A549 (cell line): Measurements from ENCODE around the gene PRKN.

Experiments
- CBX8 ChIP-seq: fragments of 200-600 bp; sonication (generic); IDR thresholded peaks from 2 replicates; pipeline ENCODE4 v1.6.1; 2016
- TF ChIP-seq, protein P1 (sequence below): fragments of >200 bp; sonication (Bioruptor Twin); formaldehyde crosslinking; IDR thresholded peaks from 3 replicates; pipeline ENCODE4 v1.5.1; 2016

DNA sequence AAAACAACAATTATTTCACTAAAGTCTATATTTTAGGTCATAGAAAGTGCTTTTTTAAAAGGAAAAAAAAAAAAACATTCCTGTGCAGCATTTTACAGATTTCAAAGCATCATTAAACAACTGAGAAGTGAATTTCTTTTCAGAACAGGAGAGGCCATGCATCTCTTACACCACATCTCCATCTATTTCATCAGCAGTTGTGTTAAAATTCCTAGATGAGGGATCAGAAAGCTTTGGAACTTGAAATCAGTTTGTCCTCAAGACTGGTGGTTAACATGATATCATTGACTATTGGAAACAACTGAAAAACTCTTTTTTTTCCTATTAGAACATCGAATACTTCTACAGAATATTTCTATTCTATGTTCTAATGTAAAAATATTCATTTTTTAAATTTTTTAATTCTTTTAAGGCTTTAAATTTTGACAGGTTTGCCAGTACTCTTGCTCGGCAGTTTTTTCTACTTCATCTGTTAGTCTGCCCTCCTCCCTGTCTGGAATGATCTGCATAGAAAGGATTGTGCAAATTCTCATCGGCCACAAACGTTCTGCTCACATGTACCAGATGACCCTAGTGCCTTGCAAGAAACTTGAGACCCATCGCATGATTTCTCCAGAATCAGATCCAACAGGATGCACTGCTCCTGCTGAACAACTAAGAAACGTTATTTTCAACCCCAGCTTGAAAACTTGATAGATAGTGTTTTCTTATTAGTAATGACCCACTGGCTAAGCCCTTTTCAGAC, 1042.7 kb downstream of the PRKN start:
- TF ChIP-seq, protein P1, sequence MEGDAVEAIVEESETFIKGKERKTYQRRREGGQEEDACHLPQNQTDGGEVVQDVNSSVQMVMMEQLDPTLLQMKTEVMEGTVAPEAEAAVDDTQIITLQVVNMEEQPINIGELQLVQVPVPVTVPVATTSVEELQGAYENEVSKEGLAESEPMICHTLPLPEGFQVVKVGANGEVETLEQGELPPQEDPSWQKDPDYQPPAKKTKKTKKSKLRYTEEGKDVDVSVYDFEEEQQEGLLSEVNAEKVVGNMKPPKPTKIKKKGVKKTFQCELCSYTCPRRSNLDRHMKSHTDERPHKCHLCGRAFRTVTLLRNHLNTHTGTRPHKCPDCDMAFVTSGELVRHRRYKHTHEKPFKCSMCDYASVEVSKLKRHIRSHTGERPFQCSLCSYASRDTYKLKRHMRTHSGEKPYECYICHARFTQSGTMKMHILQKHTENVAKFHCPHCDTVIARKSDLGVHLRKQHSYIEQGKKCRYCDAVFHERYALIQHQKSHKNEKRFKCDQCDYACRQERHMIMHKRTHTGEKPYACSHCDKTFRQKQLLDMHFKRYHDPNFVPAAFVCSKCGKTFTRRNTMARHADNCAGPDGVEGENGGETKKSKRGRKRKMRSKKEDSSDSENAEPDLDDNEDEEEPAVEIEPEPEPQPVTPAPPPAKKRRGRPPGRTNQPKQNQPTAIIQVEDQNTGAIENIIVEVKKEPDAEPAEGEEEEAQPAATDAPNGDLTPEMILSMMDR = no peak
- TF ChIP-seq CBX8 = no peak
